ENCODE data around the gene VIT. TPM values are rescaled to one million over a fixed set of nuclear protein-coding genes. Genes with fewer than 3 reads are reported as not detected.

VIT gene
- total RNA-seq, 6 experiments from 2014 or later: not detected

GRCh38 chr2:36707050-36707449 is 10.5 kb downstream of the VIT start:
- WGBS (ENCODE audit: insufficient coverage, low coverage, low lambda C conversion rate, missing lambda C conversion rate): 74% methylated on average over 5 of the region's 5 CpGs
- TF ChIP-seq POLR2A (IDR thresholded peaks at IDR 0.05): no peak
- no peak for TF ChIP-seq CTCF (IDR thresholded peaks at IDR 0.05)
- ATAC-seq: no peak

GRCh38 chr2:36708041-36708741 is 11.7 kb downstream of the VIT start:
- Histone ChIP-seq H3K27me3 (no peaks in the 10 kb centered on the region), H3K9me3 (no peaks in the 10 kb centered on the region), H3K4me3 (no peak overlapping the region), H3K4me1 (no peaks in the 10 kb centered on the region), H3K36me3 (no peaks in the 10 kb centered on the region), H3K27ac (no peak overlapping the region)
- WGBS (ENCODE audit: insufficient coverage, low coverage, low lambda C conversion rate, missing lambda C conversion rate): 52% methylated on average over 7 of the region's 8 CpGs
- intact Hi-C loops (cut with DNase I): no loop called here
- ATAC-seq: no peak
- TF ChIP-seq CTCF (IDR thresholded peaks at IDR 0.05) (no peak), POLR2A (IDR thresholded peaks at IDR 0.05) (no peak)
- no peak for DNase-seq

More at GRCh38 chr2:36707050-36707449, 10.5 kb downstream of the VIT start:
- no peaks in the 10 kb centered on the region for H3K4me1 ChIP-seq
- no peaks in the 10 kb centered on the region for H3K36me3 ChIP-seq
- no peaks in the 10 kb centered on the region for H3K27me3 ChIP-seq
- intact Hi-C loops (cut with DNase I): no loop called here
- H3K4me3 ChIP-seq: no peak overlapping the region
- no peak for DNase-seq
- H3K27ac ChIP-seq: no peak overlapping the region
- H3K9me3 ChIP-seq: no peaks in the 10 kb centered on the region

- Histone ChIP-seq H3K4me3 (no peak overlapping the region), H3K36me3 (no peaks in the 10 kb centered on the region), H3K27ac (no peak overlapping the region), H3K4me1 (no peaks in the 10 kb centered on the region), H3K9me3 (no peaks in the 10 kb centered on the region), H3K27me3 (no peaks in the 10 kb centered on the region)
- intact Hi-C loops (cut with DNase I): no loop called here
- DNase-seq (no peak), ATAC-seq (no peak)
- TF ChIP-seq POLR2A (IDR thresholded peaks at IDR 0.05): no peak
- no peak for TF ChIP-seq CTCF (IDR thresholded peaks at IDR 0.05)
- WGBS (ENCODE audit: insufficient coverage, low coverage, low lambda C conversion rate, missing lambda C conversion rate): 71% methylated on average over 2 of the region's 2 CpGs
Measured at GRCh38 chr2:36710858-36711515, 14.5 kb downstream of the VIT start.

GRCh38 chr2:36711741-36712314 is 15.3 kb downstream of the VIT start:
- ATAC-seq (no peak), DNase-seq (no peak)
- Histone ChIP-seq H3K9me3 (no peaks in the 10 kb centered on the region), H3K4me3 (no peak overlapping the region), H3K36me3 (no peaks in the 10 kb centered on the region), H3K4me1 (no peaks in the 10 kb centered on the region), H3K27me3 (no peaks in the 10 kb centered on the region), H3K27ac (no peak overlapping the region)
- WGBS (ENCODE audit: insufficient coverage, low coverage, low lambda C conversion rate, missing lambda C conversion rate): 33% methylated on average over 5 of the region's 5 CpGs
- TF ChIP-seq CTCF (IDR thresholded peaks at IDR 0.05) (no peak), POLR2A (IDR thresholded peaks at IDR 0.05) (no peak)
- intact Hi-C loops (cut with DNase I): no loop called here
